ENCODE measurements around the gene SLC37A4.
"Not testable (repeated sequence)": the region's sequence is repeated elsewhere in the genome, so short reads cannot be mapped to it uniquely, and the experiment has no call there.

The SLC37A4 gene

DNA sequence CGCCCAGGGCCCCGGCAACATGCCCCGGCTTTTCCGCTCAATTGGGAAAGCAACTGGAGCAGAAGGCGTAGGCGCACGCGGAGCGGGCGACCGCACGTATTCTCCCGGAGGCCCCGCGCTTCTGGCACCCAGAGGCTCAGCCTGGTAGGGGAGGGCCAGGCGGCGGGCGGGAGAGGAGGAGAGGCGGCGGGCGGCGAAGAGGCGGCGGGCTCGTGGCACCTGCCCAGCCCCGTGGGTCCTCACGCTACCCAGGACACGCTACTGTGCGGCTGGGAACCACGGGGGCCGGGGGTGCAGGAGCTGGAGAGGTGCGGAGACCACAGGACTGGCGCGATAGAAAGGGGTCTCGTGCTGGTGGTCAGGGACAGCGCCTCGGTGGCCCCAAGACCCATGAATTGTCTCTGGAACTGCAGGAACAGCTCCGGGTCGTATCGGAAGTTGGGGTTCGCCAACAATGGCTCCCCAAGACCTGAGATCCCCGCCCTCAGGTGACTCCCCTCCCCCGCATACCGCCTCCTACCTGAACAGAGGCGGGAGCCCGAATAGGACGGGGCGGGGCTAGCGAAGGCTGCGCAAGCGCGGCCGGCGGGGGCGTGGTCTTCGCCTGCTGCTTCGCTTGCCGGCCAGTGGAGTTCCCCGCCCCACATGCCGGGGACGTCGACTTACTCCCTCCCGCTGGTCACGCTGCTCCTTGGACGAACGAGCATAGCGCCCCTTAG is at the start of gene SLC37A4:
Gene SLC37A4 (minus strand): TSS at position 549 of the 719 bp plus-strand sequence.
- peaks cover 13 to 21% of the 10 kb centered on the region in 2 donors for H3K36me3 Mint-ChIP-seq
- H3K9me3 Mint-ChIP-seq = no peaks in the 10 kb centered on the region
- peak; percentile 88 to 94 for ATAC-seq (replicated peaks)
- peak within 1 kb of the TSS; percentile 88 to 89 for H3K4me3 Mint-ChIP-seq
- no peaks in the 10 kb centered on the region for H3K27me3 Mint-ChIP-seq
- DNase-seq = peak; percentile 95
- H3K4me1 Mint-ChIP-seq = peaks cover 23 to 24% of the 10 kb centered on the region in 2 donors
- H3K27ac Mint-ChIP-seq = peak within 1 kb of the TSS; percentile 89

DNA sequence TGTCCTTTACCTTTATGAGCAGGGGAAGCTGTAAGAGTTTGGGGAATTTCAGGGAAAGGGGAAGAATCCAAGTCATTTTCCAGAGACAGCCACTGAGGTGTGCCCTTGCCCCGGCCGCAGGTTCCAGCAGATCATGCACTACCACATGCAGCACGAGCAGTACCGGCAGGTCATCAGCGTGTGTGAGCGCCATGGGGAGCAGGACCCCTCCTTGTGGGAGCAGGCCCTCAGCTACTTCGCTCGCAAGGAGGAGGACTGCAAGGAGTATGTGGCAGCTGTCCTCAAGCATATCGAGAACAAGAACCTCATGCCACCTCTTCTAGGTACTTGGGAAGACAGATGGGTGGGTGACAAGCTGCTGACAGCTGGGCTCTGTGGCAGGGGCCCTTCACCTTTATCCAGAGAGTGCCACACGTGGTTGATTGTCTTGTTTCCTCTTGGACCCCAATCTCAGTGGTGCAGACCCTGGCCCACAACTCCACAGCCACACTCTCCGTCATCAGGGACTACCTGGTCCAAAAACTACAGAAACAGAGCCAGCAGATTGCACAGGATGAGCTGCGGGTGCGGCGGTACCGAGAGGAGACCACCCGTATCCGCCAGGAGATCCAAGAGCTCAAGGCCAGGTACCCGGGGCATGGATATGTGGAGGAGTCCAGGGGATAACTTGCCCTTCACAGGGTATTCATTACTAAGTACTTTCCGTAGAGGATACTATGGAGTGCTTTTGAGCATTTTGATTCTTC is 48.2 kb upstream of the SLC37A4 start:
- Mint-ChIP-seq H3K4me3 (no peak overlapping the region), H3K36me3 (peaks cover 29 to 45% of the 10 kb centered on the region in 2 donors), H3K27ac (no peak overlapping the region), H3K27me3 (no peaks in the 10 kb centered on the region), H3K4me1 (no peaks in the 10 kb centered on the region), H3K9me3 (no peaks in the 10 kb centered on the region)
- ATAC-seq (replicated peaks) (no peak), DNase-seq (no peak)

DNA sequence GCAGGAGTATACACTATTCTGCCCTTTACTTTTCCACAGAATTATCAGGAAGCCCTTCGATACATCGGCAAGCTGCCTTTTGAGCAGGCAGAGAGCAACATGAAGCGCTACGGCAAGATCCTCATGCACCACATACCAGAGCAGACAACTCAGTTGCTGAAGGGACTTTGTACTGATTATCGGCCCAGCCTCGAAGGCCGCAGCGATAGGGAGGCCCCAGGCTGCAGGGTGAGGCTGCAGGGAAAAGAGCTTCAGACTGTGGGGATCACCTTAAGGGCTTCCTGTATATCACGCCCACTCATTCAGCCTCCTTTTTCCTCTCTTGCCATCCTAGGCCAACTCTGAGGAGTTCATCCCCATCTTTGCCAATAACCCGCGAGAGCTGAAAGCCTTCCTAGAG is 47.2 kb upstream of the SLC37A4 start:
- H3K9me3 Mint-ChIP-seq = no peaks in the 10 kb centered on the region
- ATAC-seq (replicated peaks) (no peak), DNase-seq (no peak)
- H3K36me3 Mint-ChIP-seq = peaks cover 39 to 54% of the 10 kb centered on the region in 2 donors
- no peaks in the 10 kb centered on the region for H3K27me3 Mint-ChIP-seq
- no peak overlapping the region for H3K4me3 Mint-ChIP-seq
- no peaks in the 10 kb centered on the region for H3K4me1 Mint-ChIP-seq
- H3K27ac Mint-ChIP-seq = no peak overlapping the region

DNA sequence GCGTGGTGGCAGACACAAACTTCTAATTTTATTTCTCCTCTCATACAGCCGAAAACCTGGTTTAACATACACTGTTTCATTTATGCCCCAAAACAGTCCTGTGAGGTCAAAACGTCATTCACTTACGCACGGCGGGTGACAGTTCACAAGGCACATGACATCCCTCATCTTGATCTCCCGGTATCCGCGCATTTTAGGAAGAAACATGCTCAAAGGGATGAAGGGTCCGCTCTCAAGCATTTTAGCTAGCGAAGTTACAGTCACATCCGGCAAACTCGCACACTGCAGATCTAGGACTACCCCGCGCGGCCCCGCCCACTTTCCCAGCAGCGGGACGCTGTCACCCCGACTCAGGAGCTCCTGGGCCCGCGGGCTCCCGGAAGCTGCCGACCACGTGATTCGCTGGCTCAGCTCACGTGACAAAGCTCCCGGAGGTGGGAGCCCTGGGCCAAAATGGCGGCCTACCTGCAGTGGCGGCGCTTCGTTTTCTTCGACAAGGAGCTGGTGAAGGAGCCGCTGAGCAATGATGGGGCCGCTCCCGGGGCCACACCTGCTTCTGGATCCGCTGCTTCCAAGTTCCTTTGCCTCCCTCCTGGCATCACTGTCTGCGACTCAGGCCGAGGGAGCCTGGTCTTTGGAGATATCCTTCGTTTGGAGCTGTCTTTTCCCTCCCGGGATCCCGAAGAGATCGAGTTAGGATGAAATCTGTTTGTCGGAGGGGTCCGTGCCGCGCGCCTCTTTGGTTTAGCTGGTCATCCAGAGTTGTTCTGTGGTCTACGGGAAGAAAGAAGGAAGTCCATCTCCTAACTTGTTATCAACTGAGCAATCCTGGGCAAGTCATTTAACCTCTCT is 36.9 kb upstream of the SLC37A4 start, which contains the start of gene VPS11:
Gene VPS11 (plus strand): TSS at position 448 of the 852 bp plus-strand sequence. CDS start 6 bp downstream, at position 454.
- H3K4me3 Mint-ChIP-seq = peak within 1 kb of the TSS; percentile 93 to 94
- H3K36me3 Mint-ChIP-seq = peaks cover 15 to 22% of the 10 kb centered on the region in 2 donors
- ATAC-seq (replicated peaks) (peak; percentile 98), DNase-seq (peak; percentile 93)
- H3K27ac Mint-ChIP-seq = peak within 1 kb of the TSS; percentile 98
- H3K27me3 Mint-ChIP-seq = no peaks in the 10 kb centered on the region
- H3K4me1 Mint-ChIP-seq = peaks cover 10 to 36% of the 10 kb centered on the region in 2 donors
- no peaks in the 10 kb centered on the region for H3K9me3 Mint-ChIP-seq

DNA sequence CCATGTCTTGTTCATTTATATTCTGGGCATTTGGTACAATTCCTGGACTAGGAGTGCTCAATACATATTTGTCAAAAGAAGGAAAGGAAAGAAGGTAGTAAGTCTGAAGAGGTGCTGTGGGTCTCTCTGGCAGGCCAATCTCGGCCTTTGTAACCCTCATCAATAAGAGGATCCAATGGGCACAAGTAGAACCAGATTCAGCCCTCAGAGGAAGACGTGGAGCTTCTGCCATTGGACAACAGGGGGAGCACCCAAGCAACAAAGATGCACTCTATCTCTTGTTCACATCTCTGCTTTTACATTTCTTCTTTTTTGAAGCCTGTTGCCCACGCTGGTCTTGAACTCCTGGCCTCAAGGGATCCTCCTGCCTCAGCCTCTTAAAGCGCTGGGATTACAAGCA is 34.7 kb upstream of the SLC37A4 start:
- DNase-seq (no peak), ATAC-seq (replicated peaks) (no peak)
- Mint-ChIP-seq H3K27me3 (no peaks in the 10 kb centered on the region), H3K4me1 (peaks cover 10 to 36% of the 10 kb centered on the region in 2 donors), H3K36me3 (peaks cover 14 to 16% of the 10 kb centered on the region in 2 donors), H3K4me3 (no peak overlapping the region), H3K27ac (peak overlapping the region; percentile 25), H3K9me3 (no peaks in the 10 kb centered on the region)

DNA sequence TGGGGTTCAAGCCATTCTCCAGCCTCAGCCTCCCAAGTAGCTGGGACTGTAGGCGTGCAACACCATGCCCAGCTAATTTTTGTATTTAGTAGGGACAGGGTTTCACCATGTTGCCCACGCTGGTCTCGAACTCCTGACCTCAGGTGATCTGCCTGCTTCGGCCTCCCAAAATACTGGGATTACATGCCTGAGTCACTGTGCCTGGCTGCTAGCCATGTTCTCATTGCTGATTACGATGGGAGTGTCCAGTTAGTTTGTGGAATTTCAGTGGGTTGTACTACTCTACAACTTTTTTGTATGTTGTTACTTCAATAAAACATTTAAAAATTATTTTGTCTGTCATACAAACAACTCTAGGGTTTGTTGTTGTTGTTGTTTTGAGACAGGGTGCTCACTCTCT is 32.1 kb upstream of the SLC37A4 start:
- no peak overlapping the region for H3K4me3 Mint-ChIP-seq
- H3K4me1 Mint-ChIP-seq = peaks cover 14 to 34% of the 10 kb centered on the region in 2 donors
- H3K36me3 Mint-ChIP-seq = peaks cover 8 to 12% of the 10 kb centered on the region in 2 donors
- no peaks in the 10 kb centered on the region for H3K27me3 Mint-ChIP-seq
- ATAC-seq (replicated peaks) (no peak), DNase-seq (no peak)
- no peaks in the 10 kb centered on the region for H3K9me3 Mint-ChIP-seq
- H3K27ac Mint-ChIP-seq = no peak overlapping the region

DNA sequence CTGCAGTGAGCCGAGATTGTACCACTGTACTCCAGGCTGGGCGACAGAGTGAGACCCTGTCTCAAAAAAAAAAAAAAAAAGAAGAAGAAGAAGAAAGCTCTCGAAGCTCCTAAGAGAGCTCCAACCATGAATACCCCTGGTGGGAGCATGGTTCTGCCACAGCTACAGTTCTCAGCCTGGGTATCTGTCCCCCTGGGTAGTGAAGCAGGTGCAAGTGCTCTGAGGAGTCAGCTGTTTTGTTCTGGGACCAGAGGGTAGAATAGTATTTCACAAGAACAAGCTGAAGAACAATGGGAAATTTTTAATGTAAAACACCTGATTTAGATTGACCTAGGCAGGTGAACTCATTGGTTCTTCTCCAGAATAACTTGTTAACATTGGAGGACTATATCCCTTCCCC is 30.6 kb upstream of the SLC37A4 start:
- ATAC-seq (replicated peaks) = no peak
- no peak overlapping the region for H3K27ac Mint-ChIP-seq
- no peak for DNase-seq
- peaks cover 8 to 15% of the 10 kb centered on the region in 2 donors for H3K36me3 Mint-ChIP-seq
- no peaks in the 10 kb centered on the region for H3K27me3 Mint-ChIP-seq
- no peak overlapping the region for H3K4me3 Mint-ChIP-seq
- H3K4me1 Mint-ChIP-seq = peaks cover 12 to 27% of the 10 kb centered on the region in 2 donors
- no peaks in the 10 kb centered on the region for H3K9me3 Mint-ChIP-seq

DNA sequence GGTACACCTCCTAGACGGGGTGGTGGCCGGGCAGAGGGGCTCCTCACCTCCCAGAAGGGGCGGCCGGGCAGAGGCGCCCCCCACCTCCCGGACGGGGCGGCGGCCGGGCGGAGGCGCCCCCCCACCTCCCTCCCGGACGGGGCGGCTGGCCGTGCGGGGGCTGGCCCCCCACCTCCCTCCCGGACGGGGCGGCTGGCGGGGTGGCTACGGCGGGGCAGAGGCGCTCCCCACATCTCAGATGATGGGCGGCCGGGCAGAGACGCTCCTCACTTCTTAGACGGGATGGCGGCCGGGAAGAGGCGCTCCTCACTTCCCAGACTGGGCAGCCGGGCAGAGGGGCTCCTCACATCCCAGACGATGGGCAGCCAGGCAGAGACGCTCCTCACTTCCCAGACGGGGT is 28.5 kb upstream of the SLC37A4 start:
- not testable (repeated sequence) for H3K4me3 Mint-ChIP-seq, H3K27me3 Mint-ChIP-seq, H3K27ac Mint-ChIP-seq

DNA sequence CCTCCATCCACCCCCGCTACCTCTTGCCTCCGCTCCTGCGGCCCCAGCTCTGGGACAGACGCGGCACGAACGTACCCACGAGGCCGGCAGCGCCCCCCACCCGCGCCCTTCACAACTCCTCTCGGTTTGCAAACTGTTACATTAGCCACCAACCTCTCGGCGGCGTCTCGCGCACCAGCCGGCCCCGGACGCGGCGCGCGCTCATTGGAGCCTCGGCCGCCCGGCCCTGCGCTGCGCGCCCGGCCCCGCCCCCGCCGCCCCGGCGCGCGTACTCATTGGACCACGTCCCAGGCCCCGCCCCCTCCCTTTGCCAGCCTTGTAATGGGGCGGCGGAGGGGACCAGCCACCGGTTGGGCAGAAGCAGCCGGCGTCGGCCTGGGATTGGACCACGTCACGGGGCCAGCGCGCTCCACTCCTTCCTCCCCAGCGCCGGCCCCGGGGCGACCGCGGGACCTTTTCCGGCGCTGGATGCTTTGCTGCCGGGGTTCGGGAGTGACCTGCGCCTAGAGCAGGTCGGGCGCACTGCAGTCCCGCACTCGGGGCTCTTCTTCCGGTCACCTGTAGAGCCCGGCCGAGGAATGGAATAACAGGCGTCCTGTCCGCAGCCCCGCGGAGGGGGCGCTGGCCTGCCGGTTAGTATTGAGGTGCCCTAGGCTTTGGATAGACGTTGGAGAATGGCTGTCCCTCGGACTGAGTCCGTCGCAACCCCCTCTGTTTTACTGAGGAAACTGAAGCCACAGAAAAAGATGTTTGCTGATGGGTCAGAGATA is 26.5 kb upstream of the SLC37A4 start, which contains the start of gene HYOU1:
Gene HYOU1 (minus strand): TSS at position 206 of the 770 bp plus-strand sequence. CDS start 1,045 bp downstream, outside the sequence.
- DNase-seq (peak; percentile 95), ATAC-seq (replicated peaks) (peak; percentile 92 to 95)
- Mint-ChIP-seq H3K9me3 (no peaks in the 10 kb centered on the region), H3K27ac (peak within 1 kb of the TSS; percentile 96), H3K4me1 (peaks cover 36 to 55% of the 10 kb centered on the region in 2 donors), H3K36me3 (peaks cover 31 to 48% of the 10 kb centered on the region in 2 donors), H3K27me3 (no peaks in the 10 kb centered on the region), H3K4me3 (peak within 1 kb of the TSS; percentile 91 to 92)

More for the DNA sequence above, 28.5 kb upstream of the SLC37A4 start:
- not testable (repeated sequence) for H3K9me3 Mint-ChIP-seq; ATAC-seq (replicated peaks); DNase-seq
- Mint-ChIP-seq H3K4me1 (peaks cover 21 to 36% of the 10 kb centered on the region in 2 donors), H3K36me3 (peaks cover 20 to 34% of the 10 kb centered on the region in 2 donors)

DNA sequence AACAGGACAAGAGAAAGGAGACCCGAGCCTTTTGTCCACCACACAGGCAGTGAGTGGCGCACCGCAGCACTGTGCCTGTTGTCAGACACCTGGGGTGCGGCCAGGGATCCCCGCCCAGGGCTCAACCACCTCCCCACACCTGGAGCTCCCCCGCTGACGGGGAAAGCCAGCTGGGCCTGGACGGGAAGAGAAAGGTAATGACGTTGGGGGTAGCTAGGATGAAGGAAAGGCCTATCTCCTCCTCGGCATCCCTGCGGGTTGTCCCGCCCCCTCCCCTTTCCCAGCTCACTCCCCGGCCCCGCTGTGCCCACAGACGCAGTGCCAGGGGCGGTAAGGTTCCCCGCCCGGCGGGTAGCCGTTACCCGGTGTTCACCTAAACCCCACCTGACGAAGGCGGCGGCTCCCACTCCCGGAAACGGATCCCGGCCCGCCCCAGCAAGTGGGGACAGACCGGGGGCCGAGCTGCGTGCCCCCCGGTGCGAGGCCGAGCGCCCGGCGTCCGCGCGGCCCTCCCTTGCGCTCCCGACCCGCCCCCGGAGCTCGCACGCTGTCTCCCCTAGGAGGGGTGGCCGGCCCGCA is 25.8 kb upstream of the SLC37A4 start:
- no peaks in the 10 kb centered on the region for H3K9me3 Mint-ChIP-seq
- H3K36me3 Mint-ChIP-seq = peaks cover 38 to 55% of the 10 kb centered on the region in 2 donors
- peak overlapping the region; percentile 91 to 92 for H3K4me3 Mint-ChIP-seq
- ATAC-seq (replicated peaks) = peak; percentile 7 to 10
- H3K27ac Mint-ChIP-seq = peak overlapping the region; percentile 96
- peak; percentile 17 for DNase-seq
- H3K4me1 Mint-ChIP-seq = peaks cover 40 to 62% of the 10 kb centered on the region in 2 donors
- H3K27me3 Mint-ChIP-seq = no peaks in the 10 kb centered on the region

DNA sequence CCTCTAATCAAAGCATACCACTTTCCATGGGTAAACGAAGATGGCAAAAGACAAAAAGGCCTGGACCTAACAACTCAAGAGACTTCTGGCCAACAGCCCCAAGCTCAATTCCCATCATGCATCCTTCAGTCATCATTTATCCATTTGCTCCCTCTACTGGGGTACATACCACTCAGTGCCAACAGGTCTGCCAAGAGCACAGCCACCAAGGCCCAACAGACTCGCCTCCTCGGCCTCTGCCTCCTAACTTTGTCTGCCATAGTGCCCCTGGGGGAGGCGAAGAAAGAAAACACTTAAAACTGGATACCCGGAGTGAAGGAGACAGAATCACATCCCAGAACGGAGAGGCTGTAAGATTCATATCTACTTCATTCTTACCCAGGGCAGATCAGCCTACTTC is 25.2 kb upstream of the SLC37A4 start:
- Mint-ChIP-seq H3K36me3 (peaks cover 44 to 61% of the 10 kb centered on the region in 2 donors), H3K27me3 (no peaks in the 10 kb centered on the region), H3K9me3 (no peaks in the 10 kb centered on the region), H3K4me1 (peaks cover 46 to 68% of the 10 kb centered on the region in 2 donors), H3K27ac (peak overlapping the region; percentile 96), H3K4me3 (peak overlapping the region; percentile 91 to 92)
- no peak for ATAC-seq (replicated peaks)
- no peak for DNase-seq

DNA sequence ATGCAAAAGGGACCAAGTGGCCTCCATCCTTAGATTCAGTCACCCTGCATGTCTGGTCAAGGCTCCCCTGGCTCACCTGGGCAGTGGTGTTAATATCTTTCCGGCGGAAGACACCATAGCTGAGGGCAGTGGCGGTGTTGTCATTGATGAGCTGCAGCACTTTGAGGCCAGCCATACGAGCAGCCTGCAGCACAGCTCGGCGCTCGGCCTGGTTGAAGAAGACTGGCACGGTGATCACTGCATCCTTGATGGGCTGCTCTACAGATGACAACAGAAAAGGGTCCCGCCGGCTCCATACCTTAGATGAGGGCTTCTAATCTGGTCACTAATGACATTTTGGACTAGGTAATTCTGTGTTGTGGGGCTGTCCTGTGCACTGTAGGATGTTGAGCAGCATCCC is 23.7 kb upstream of the SLC37A4 start:
- no peaks in the 10 kb centered on the region for H3K9me3 Mint-ChIP-seq
- peaks cover 49 to 69% of the 10 kb centered on the region in 2 donors for H3K4me1 Mint-ChIP-seq
- no peak overlapping the region for H3K4me3 Mint-ChIP-seq
- no peaks in the 10 kb centered on the region for H3K27me3 Mint-ChIP-seq
- no peak overlapping the region for H3K27ac Mint-ChIP-seq
- no peak for DNase-seq
- ATAC-seq (replicated peaks) = no peak
- peaks cover 48 to 64% of the 10 kb centered on the region in 2 donors for H3K36me3 Mint-ChIP-seq

All from stimulated activated naive B cell treated with anti-CD40 and anti-IgM and Interleukin-4, amounts not matched to agents 10 μg/mL and 1 μg/mL and 100 μg/mL, for 72 hours (primary cell).